Neural cell (in vitro differentiated cells): ENCODE data around the gene AK2. TPM values are rescaled to one million over a fixed set of nuclear protein-coding genes. Genes with fewer than 3 reads are reported as not detected.

ENCODE experiments used
- H2AFZ ChIP-seq: fragments of 200-600, 300-800 bp; sonication (generic), shearing (Covaris generic); 2 replicates; pipeline ENCODE4 v1.6.0; 2014; ENCODE audit warnings: low read depth, mild to moderate bottlenecking, antibody characterized with exemption, low read length, moderate library complexity
- H3F3A ChIP-seq: fragments of 200-600 bp; shearing (Covaris generic); 2 replicates; pipeline ENCODE4 v1.6.1; 2016; ENCODE audit warnings: mild to moderate bottlenecking, moderate library complexity, mixed read lengths, antibody characterized with exemption, low read length; ENCODE audit not compliant: insufficient read depth, poor library complexity, severe bottlenecking
- H3K27ac ChIP-seq: fragments of 200-600, 300-800 bp; sonication (generic), shearing (Covaris generic); 2 replicates; pipeline ENCODE4 v1.5.1; 2014; ENCODE audit warnings: mild to moderate bottlenecking, low read length, moderate library complexity
- H3K27me3 ChIP-seq: fragments of 300-800, 200-600 bp; sonication (generic), shearing (Covaris generic); 2 replicates; pipeline ENCODE4 v1.6.0; 2014; ENCODE audit warnings: mild to moderate bottlenecking, low read depth, low read length, moderate library complexity; ENCODE audit not compliant: insufficient read depth
- H3K36me3 ChIP-seq: fragments of 300-800, 200-600 bp; sonication (generic), shearing (Covaris generic); 2 replicates; pipeline ENCODE4 v1.5.1; 2014; ENCODE audit warnings: mild to moderate bottlenecking, antibody characterized with exemption, low read length, moderate library complexity; ENCODE audit not compliant: insufficient read depth
- H3K4me2 ChIP-seq: fragments of 300-800, 200-600 bp; sonication (generic), shearing (Covaris generic); 2 replicates; pipeline ENCODE4 v1.6.0; 2014; ENCODE audit warnings: mild to moderate bottlenecking, low read length
- H3K4me3 ChIP-seq: fragments of 300-800, 200-600 bp; sonication (generic), shearing (Covaris generic); 2 replicates; pipeline ENCODE4 v1.5.1; 2014; ENCODE audit warnings: mild to moderate bottlenecking, low read length, moderate library complexity
- H3K79me2 ChIP-seq: fragments of 200-600 bp; shearing (Covaris generic); replicated peaks from 2 replicates; pipeline ENCODE4 v1.6.0; 2014; ENCODE audit warnings: mild to moderate bottlenecking, low read length, moderate library complexity; ENCODE audit not compliant: insufficient read depth
- H3K9ac ChIP-seq: fragments of 300-800, 200-600 bp; sonication (generic), shearing (Covaris generic); 2 replicates; pipeline ENCODE4 v1.6.1; 2016; ENCODE audit warnings: mild to moderate bottlenecking, low read length, mixed read lengths
- H3K9me2 ChIP-seq: fragments of 200-600 bp; shearing (Covaris generic); 2 replicates; pipeline ENCODE4 v1.6.1; 2016; ENCODE audit warnings: mild to moderate bottlenecking, low read length, mixed read lengths; ENCODE audit not compliant: insufficient read depth
- H3K9me3 ChIP-seq: fragments of 200-600, 300-800 bp; sonication (generic), shearing (Covaris generic); 2 replicates; pipeline ENCODE4 v1.6.1; 2016; ENCODE audit warnings: mild to moderate bottlenecking, mixed run types, low read length, moderate library complexity, mixed read lengths
- H4K20me1 ChIP-seq: fragments of 200-600 bp; shearing (Covaris generic); 2 replicates; pipeline ENCODE4 v1.6.1; 2016; ENCODE audit warnings: mild to moderate bottlenecking, mixed run types; ENCODE audit not compliant: insufficient read depth
- CTCF ChIP-seq: fragments of 450-650 bp; IDR thresholded peaks from 2 replicates; pipeline ENCODE4 v1.5.1; 2014; ENCODE audit warnings: antibody characterized with exemption, mild to moderate bottlenecking, moderate library complexity; ENCODE audit not compliant: poor library complexity, severe bottlenecking
- EP300 ChIP-seq: fragments of 450-650 bp; conservative IDR thresholded peaks from 2 replicates; pipeline ENCODE4 v1.6.1; 2014; ENCODE audit warnings: antibody characterized with exemption, mild to moderate bottlenecking, moderate library complexity; ENCODE audit not compliant: poor library complexity, severe bottlenecking
- EZH2 ChIP-seq: fragments of 200-600, 300-800 bp; shearing (Covaris generic), sonication (generic); IDR thresholded peaks from 2 replicates; pipeline ENCODE4 v1.6.1; 2014; ENCODE audit warnings: antibody characterized with exemption, low read length, borderline replicate concordance, mild to moderate bottlenecking; ENCODE audit not compliant: insufficient read depth, poor library complexity, severe bottlenecking
- MXI1 ChIP-seq: fragments of 450-650 bp; conservative IDR thresholded peaks from 2 replicates; pipeline ENCODE4 v1.6.1; 2014; ENCODE audit warnings: antibody characterized with exemption, mild to moderate bottlenecking; ENCODE audit not compliant: poor library complexity, severe bottlenecking
- POLR2AphosphoS5 ChIP-seq: IDR thresholded peaks from 2 replicates; pipeline ENCODE4 v1.6.1; 2012
- RAD21 ChIP-seq: fragments of 450-650 bp; conservative IDR thresholded peaks from 2 replicates; pipeline ENCODE4 v1.6.1; 2014; ENCODE audit warnings: antibody characterized with exemption, mild to moderate bottlenecking, moderate library complexity
- REST ChIP-seq: IDR thresholded peaks from 2 replicates; pipeline ENCODE4 v1.6.1; 2012; ENCODE audit warnings: borderline replicate concordance
- SMC3 ChIP-seq: fragments of 450-650 bp; conservative IDR thresholded peaks from 2 replicates; pipeline ENCODE4 v1.6.1; 2014; ENCODE audit warnings: antibody characterized with exemption, mild to moderate bottlenecking, moderate library complexity; ENCODE audit not compliant: poor library complexity
- TAF1 ChIP-seq: IDR thresholded peaks from 2 replicates; pipeline ENCODE4 v1.6.1; 2012; ENCODE audit warnings: low read depth
- polyA plus RNA-seq: library from polyadenylated mRNA; depleted of rRNA; stranded (reverse); fragments of >200 nt; gene quantifications from 2 replicates; pipeline ENCODE4 v1.2.3, GENCODE V29; 2014

Gene AK2
- polyA plus RNA-seq, 1 donor from 2014 or later, result 107 TPM

GRCh38 chr1:32992489-32993323 lies 44.0 kb downstream of the AK2 start:
- no peak overlapping the region for H3K27ac ChIP-seq
- no peaks in the 10 kb centered on the region for H3K9me3 ChIP-seq
- H2AFZ ChIP-seq, result no peak overlapping the region

More at GRCh38 chr1:32992489-32993323, 44.0 kb downstream of the AK2 start:
- Histone ChIP-seq H3K9ac (no peak overlapping the region), H3K27me3 (no peaks in the 10 kb centered on the region), H3K4me2 (no peak overlapping the region), H3K4me3 (no peak overlapping the region), H3K36me3 (no peaks in the 10 kb centered on the region), H3K79me2 (no peaks in the 10 kb centered on the region), H3F3A (no peaks in the 10 kb centered on the region), H4K20me1 (no peaks in the 10 kb centered on the region), H3K9me2 (no peaks in the 10 kb centered on the region)
- TF ChIP-seq SMC3 (no peak), TAF1 (no peak), REST (no peak), RAD21 (no peak), MXI1 (no peak), POLR2AphosphoS5 (no peak), CTCF (no peak), EZH2 (no peak), EP300 (no peak)
